ENCODE data around the gene PICALM. TPM values are rescaled to one million over a fixed set of nuclear protein-coding genes. Genes with fewer than 3 reads are reported as not detected.
A peak's percentile ranks its signal among the peaks of the same experiment; 100 is the strongest.

The PICALM gene
- total RNA-seq, 1 donor = 318 TPM

- DNase-seq (ENCODE audit: low read depth) = no peak
- H3K4me3 ChIP-seq (ENCODE audit: low read depth, low read length) = no peak overlapping the region
- no peak for TF ChIP-seq CTCF (IDR thresholded peaks at IDR 0.05; ENCODE audit: insufficient read depth, low read length)
Observed at GRCh38 chr11:86003654-86004053, 65.2 kb downstream of the PICALM start.

- DNase-seq (ENCODE audit: low read depth) = no peak
- no peak for TF ChIP-seq CTCF (IDR thresholded peaks at IDR 0.05; ENCODE audit: insufficient read depth, low read length)
Observed at GRCh38 chr11:86002431-86002830, 66.5 kb downstream of the PICALM start.

GRCh38 chr11:85991508-85991907, 77.4 kb downstream of the PICALM start:
- DNase-seq (ENCODE audit: low read depth) = no peak
- TF ChIP-seq CTCF (IDR thresholded peaks at IDR 0.05; ENCODE audit: insufficient read depth, low read length) = no peak
- no peak overlapping the region for H3K4me3 ChIP-seq (ENCODE audit: low read depth, low read length)

More at GRCh38 chr11:86002431-86002830, 66.5 kb downstream of the PICALM start:
- no peak overlapping the region for H3K4me3 ChIP-seq (ENCODE audit: low read depth, low read length)

GRCh38 chr11:85989746-85990145, 79.1 kb downstream of the PICALM start:
- H3K4me3 ChIP-seq (ENCODE audit: low read depth, low read length) = no peak overlapping the region
- no peak for DNase-seq (ENCODE audit: low read depth)
- no peak for TF ChIP-seq CTCF (IDR thresholded peaks at IDR 0.05; ENCODE audit: insufficient read depth, low read length)

- TF ChIP-seq CTCF (IDR thresholded peaks at IDR 0.05; ENCODE audit: insufficient read depth, low read length) = no peak
- H3K4me3 ChIP-seq (ENCODE audit: low read depth, low read length) = no peak overlapping the region
- DNase-seq (ENCODE audit: low read depth) = no peak
Observed at GRCh38 chr11:85988780-85989179, 80.1 kb downstream of the PICALM start.

GRCh38 chr11:85977751-85978160, 91.1 kb downstream of the PICALM start:
- DNase-seq (ENCODE audit: low read depth) = peak; percentile 44
- no peak for TF ChIP-seq CTCF (IDR thresholded peaks at IDR 0.05; ENCODE audit: insufficient read depth, low read length)
- no peak overlapping the region for H3K4me3 ChIP-seq (ENCODE audit: low read depth, low read length)

GRCh38 chr11:85976525-85976924, 92.4 kb downstream of the PICALM start:
- no peak overlapping the region for H3K4me3 ChIP-seq (ENCODE audit: low read depth, low read length)
- no peak for TF ChIP-seq CTCF (IDR thresholded peaks at IDR 0.05; ENCODE audit: insufficient read depth, low read length)
- no peak for DNase-seq (ENCODE audit: low read depth)

Measured in fibroblast of the aortic adventitia (primary cell).